ENCODE data around the gene WIF1. TPM values are rescaled to one million over a fixed set of nuclear protein-coding genes. Genes with fewer than 3 reads are reported as not detected.

The WIF1 gene
- polyA plus RNA-seq, 3 donors = not detected

DNA sequence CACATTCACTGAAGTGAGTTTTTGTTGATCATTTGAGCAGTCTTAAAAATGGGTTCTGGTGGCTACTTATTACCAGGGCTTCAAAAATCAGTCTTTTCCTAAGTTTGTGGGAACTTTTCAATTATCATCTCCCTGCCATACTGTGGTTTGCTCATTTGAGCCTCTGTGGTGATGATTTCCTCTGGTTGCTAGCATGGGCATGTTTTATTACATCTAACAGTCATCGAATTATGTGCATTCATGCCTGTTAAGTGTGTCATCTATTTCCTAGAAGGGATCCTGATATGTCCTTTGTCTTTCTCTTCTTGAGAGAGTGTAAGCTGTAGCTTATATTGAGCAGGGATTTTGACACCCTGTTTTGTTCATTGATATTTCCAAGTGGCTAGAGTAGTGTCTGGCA is 116.8 kb downstream of the WIF1 start:
- H3K27ac Mint-ChIP-seq = no peak overlapping the region
- H3K79me2 ChIP-seq (ENCODE audit: insufficient read depth, low read length) = no peaks in the 10 kb centered on the region
- intact Hi-C loops (cut with micrococcal nuclease) = no loop called here
- DNase-seq = no peak
- H3K27me3 ChIP-seq (ENCODE audit: control insufficient read depth in 2 of 2, insufficient read depth in 2 of 2, low read length in 2 of 2) = no peaks in the 10 kb centered on the region
- H3K27me3 Mint-ChIP-seq (ENCODE audit: low read depth in 3 of 3) = peaks cover 1 to 6% (median 4%) of the 10 kb centered on the region in 3 donors
- no peak overlapping the region for H3K4me3 Mint-ChIP-seq
- H3K36me3 Mint-ChIP-seq = no peaks in the 10 kb centered on the region
- no peak overlapping the region for H3K9ac ChIP-seq (ENCODE audit: insufficient read depth, low read length, poor library complexity, severe bottlenecking)
- H3K9me3 ChIP-seq (replicated peaks in 1 of 2; ENCODE audit: control insufficient read depth in 1 of 2, insufficient read depth in 1 of 2, low read length in 2 of 2) = no peaks in the 10 kb centered on the region
- no peaks in the 10 kb centered on the region for H3K36me3 ChIP-seq (replicated peaks in 1 of 2; ENCODE audit: control insufficient read depth in 1 of 2, insufficient read depth in 2 of 2, low read length in 2 of 2)
- TF ChIP-seq, protein P1, sequence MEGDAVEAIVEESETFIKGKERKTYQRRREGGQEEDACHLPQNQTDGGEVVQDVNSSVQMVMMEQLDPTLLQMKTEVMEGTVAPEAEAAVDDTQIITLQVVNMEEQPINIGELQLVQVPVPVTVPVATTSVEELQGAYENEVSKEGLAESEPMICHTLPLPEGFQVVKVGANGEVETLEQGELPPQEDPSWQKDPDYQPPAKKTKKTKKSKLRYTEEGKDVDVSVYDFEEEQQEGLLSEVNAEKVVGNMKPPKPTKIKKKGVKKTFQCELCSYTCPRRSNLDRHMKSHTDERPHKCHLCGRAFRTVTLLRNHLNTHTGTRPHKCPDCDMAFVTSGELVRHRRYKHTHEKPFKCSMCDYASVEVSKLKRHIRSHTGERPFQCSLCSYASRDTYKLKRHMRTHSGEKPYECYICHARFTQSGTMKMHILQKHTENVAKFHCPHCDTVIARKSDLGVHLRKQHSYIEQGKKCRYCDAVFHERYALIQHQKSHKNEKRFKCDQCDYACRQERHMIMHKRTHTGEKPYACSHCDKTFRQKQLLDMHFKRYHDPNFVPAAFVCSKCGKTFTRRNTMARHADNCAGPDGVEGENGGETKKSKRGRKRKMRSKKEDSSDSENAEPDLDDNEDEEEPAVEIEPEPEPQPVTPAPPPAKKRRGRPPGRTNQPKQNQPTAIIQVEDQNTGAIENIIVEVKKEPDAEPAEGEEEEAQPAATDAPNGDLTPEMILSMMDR (IDR thresholded peaks at IDR 0.05) = no peak
- H3K4me1 Mint-ChIP-seq = no peaks in the 10 kb centered on the region
- no peak overlapping the region for H2AFZ ChIP-seq (ENCODE audit: insufficient read depth, low read depth, low read length, poor library complexity, severe bottlenecking)
- H3K27ac ChIP-seq (ENCODE audit: low read depth in 1 of 2, low read length in 2 of 2) = no peak overlapping the region
- no peak overlapping the region for H3K4me2 ChIP-seq (replicated peaks; ENCODE audit: extremely low read depth, low read length, poor library complexity, severe bottlenecking)
- no peak overlapping the region for H3K4me3 ChIP-seq (replicated peaks in 1 of 3; ENCODE audit: low read depth in 2 of 3, low read length in 3 of 3)
- H4K20me1 ChIP-seq (ENCODE audit: insufficient read depth, low read length) = no peaks in the 10 kb centered on the region
- whole genome bisulfite sequencing (ENCODE audit: insufficient coverage) = no CpG with 5 or more reads among the region's 1 CpG
- no peaks in the 10 kb centered on the region for H3K4me1 ChIP-seq (ENCODE audit: control insufficient read depth in 1 of 2, insufficient read depth in 2 of 2, low read length in 2 of 2)
- peaks cover 0 to 2% (median 1%) of the 10 kb centered on the region in 7 donors for H3K9me3 Mint-ChIP-seq

Small RNAs within 50 kb of the gene (small RNA-seq; reads per million reads assigned to genes)
- gene RNU6-166P (ENCODE audit: insufficient read length, low read depth) = not detected

Other genes with a start within 250 kb of the WIF1 start
- gene LEMD3, start 48.3 kb upstream of the WIF1 start, polyA plus RNA-seq = 10 to 100 TPM; 11.3 to 12.3 (median 11.7) TPM
- gene MSRB3, start 157.4 kb upstream of the WIF1 start, polyA plus RNA-seq = 1 to 10 TPM in 2 of 3 donors, under 1 TPM in 1; 0.25 to 1.1 (median 1.0) TPM